ENCODE results near the gene ALK.
A peak's percentile ranks its signal among the peaks of the same experiment; 100 is the strongest.

Gene ALK

DNA sequence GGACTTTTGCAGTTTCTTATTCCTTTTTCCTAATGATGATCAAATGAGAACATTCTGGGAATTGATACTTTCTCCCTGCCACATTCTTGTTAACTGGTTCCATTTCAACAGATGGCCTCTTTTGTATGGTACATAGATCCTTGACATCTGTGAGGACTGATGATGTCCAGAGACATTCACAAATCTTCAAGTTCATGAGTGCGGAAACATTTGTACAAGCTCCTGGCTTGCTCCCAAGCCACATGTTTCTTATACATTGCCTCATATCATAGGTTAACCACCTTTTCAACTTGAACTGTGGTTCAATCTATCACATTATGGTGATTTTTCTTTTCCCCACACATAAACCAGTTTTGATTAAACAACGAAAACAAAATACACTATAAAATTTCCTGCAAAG is 538.9 kb downstream of the ALK start:
- H3K27ac Mint-ChIP-seq: no peak overlapping the region
- H3K36me3 Mint-ChIP-seq: no peaks in the 10 kb centered on the region
- no peak overlapping the region for H3K4me3 Mint-ChIP-seq
- no peaks in the 10 kb centered on the region for H3K4me1 Mint-ChIP-seq
- no peaks in the 10 kb centered on the region for H3K9me3 Mint-ChIP-seq
- DNase-seq (ENCODE audit: low spot score in 2 of 2): no peak
- no peak for ATAC-seq

- ATAC-seq (no peak), DNase-seq (ENCODE audit: low spot score in 2 of 2) (no peak)
- no peak overlapping the region for H3K27ac Mint-ChIP-seq
- no peaks in the 10 kb centered on the region for H3K9me3 Mint-ChIP-seq
- no peaks in the 10 kb centered on the region for H3K4me1 Mint-ChIP-seq
- H3K36me3 Mint-ChIP-seq: no peaks in the 10 kb centered on the region
- H3K4me3 Mint-ChIP-seq: no peak overlapping the region
Measured at GRCh38 chr2:29377788-29378187, 543.6 kb downstream of the ALK start.

DNA sequence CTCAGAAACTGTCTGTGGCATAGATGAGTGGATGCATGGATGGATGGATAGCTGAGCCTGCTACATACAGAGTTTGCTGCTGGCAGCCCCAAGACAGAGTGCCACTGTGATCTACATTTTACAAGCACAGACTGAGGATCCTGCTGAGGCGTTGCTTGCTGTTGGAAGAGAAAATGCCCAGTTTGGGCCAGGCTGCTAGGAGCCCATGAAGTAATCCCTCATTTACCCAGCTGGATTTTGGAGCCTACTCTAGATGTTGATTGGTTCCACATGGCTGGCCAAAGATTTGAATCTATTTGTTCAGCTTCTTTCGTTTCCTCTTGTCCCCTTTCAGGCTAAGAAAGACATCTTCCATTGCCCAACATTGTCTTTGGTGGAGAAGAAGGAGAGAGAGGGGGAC is 544.8 kb downstream of the ALK start:
- DNase-seq (ENCODE audit: low spot score in 2 of 2) (no peak), ATAC-seq (no peak)
- Mint-ChIP-seq H3K27ac (no peak overlapping the region), H3K4me1 (no peaks in the 10 kb centered on the region), H3K4me3 (no peak overlapping the region), H3K36me3 (no peaks in the 10 kb centered on the region), H3K9me3 (no peaks in the 10 kb centered on the region)

GRCh38 chr2:29375843-29376242 is 545.5 kb downstream of the ALK start:
- Mint-ChIP-seq H3K4me1 (no peaks in the 10 kb centered on the region), H3K9me3 (no peaks in the 10 kb centered on the region), H3K27ac (no peak overlapping the region), H3K36me3 (no peaks in the 10 kb centered on the region), H3K4me3 (no peak overlapping the region)
- DNase-seq (ENCODE audit: low spot score in 2 of 2) (no peak), ATAC-seq (no peak)

- no peak overlapping the region for H3K27ac Mint-ChIP-seq
- DNase-seq (ENCODE audit: low spot score in 2 of 2) (no peak), ATAC-seq (no peak)
Measured at GRCh38 chr2:29374823-29375222, 546.6 kb downstream of the ALK start.

GRCh38 chr2:29373870-29374269 is 547.5 kb downstream of the ALK start:
- no peaks in the 10 kb centered on the region for H3K9me3 Mint-ChIP-seq
- ATAC-seq (no peak), DNase-seq (ENCODE audit: low spot score in 2 of 2) (no peak)
- H3K36me3 Mint-ChIP-seq: no peaks in the 10 kb centered on the region
- no peak overlapping the region for H3K4me3 Mint-ChIP-seq
- H3K4me1 Mint-ChIP-seq: no peaks in the 10 kb centered on the region
- H3K27ac Mint-ChIP-seq: no peak overlapping the region

More at GRCh38 chr2:29374823-29375222, 546.6 kb downstream of the ALK start:
- Mint-ChIP-seq H3K4me1 (no peaks in the 10 kb centered on the region), H3K9me3 (no peaks in the 10 kb centered on the region), H3K4me3 (no peak overlapping the region), H3K36me3 (no peaks in the 10 kb centered on the region)

- H3K36me3 Mint-ChIP-seq: no peaks in the 10 kb centered on the region
- no peaks in the 10 kb centered on the region for H3K9me3 Mint-ChIP-seq
- H3K27ac Mint-ChIP-seq: no peak overlapping the region
- ATAC-seq (no peak), DNase-seq (ENCODE audit: low spot score in 2 of 2) (no peak)
- no peak overlapping the region for H3K4me3 Mint-ChIP-seq
- H3K4me1 Mint-ChIP-seq: no peaks in the 10 kb centered on the region
Measured at GRCh38 chr2:29372185-29372584, 549.2 kb downstream of the ALK start.

- H3K4me3 Mint-ChIP-seq: no peak overlapping the region
Measured at GRCh38 chr2:29370581-29371125, 550.7 kb downstream of the ALK start.

GRCh38 chr2:29370173-29370572 is 551.2 kb downstream of the ALK start:
- ATAC-seq (peak; percentile 43), DNase-seq (ENCODE audit: low spot score in 2 of 2) (no peak)
- no peak overlapping the region for H3K4me3 Mint-ChIP-seq
- H3K9me3 Mint-ChIP-seq: no peaks in the 10 kb centered on the region
- H3K36me3 Mint-ChIP-seq: no peaks in the 10 kb centered on the region
- no peak overlapping the region for H3K27ac Mint-ChIP-seq
- no peaks in the 10 kb centered on the region for H3K4me1 Mint-ChIP-seq

More at GRCh38 chr2:29370581-29371125, 550.7 kb downstream of the ALK start:
- no peaks in the 10 kb centered on the region for H3K9me3 Mint-ChIP-seq
- no peaks in the 10 kb centered on the region for H3K36me3 Mint-ChIP-seq
- H3K4me1 Mint-ChIP-seq: no peaks in the 10 kb centered on the region
- ATAC-seq (no peak), DNase-seq (ENCODE audit: low spot score in 2 of 2) (no peak)
- H3K27ac Mint-ChIP-seq: no peak overlapping the region

GRCh38 chr2:29368659-29369040 is 552.7 kb downstream of the ALK start:
- H3K36me3 Mint-ChIP-seq: no peaks in the 10 kb centered on the region
- no peak overlapping the region for H3K4me3 Mint-ChIP-seq
- ATAC-seq: no peak
- no peak for DNase-seq (ENCODE audit: low spot score in 2 of 2)
- no peaks in the 10 kb centered on the region for H3K4me1 Mint-ChIP-seq
- no peak overlapping the region for H3K27ac Mint-ChIP-seq
- H3K9me3 Mint-ChIP-seq: no peaks in the 10 kb centered on the region

- Mint-ChIP-seq H3K4me3 (no peak overlapping the region), H3K4me1 (no peaks in the 10 kb centered on the region), H3K36me3 (no peaks in the 10 kb centered on the region), H3K27ac (no peak overlapping the region), H3K9me3 (no peaks in the 10 kb centered on the region)
- no peak for ATAC-seq
- no peak for DNase-seq (ENCODE audit: low spot score in 2 of 2)
Measured at GRCh38 chr2:29367986-29368658, 553.3 kb downstream of the ALK start.

DNA sequence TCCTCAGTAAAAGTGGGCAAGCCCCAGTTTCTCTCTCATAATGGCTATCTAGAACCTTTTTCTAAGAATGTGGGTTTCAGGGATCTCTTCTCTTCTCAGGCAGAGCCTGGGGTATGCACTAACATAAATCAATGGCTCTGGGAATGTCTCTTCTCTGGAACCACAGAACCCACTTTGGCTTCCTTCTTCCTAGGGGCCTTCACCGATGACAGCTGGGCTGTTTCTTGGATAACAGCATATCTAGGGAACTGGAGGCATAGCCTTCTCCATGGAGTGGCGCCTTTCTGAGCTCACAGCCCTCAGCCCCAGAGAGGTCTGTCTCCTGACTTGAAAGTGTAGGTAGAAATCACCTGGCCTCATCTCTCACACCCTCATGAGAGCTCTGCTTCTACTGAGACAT is 558.3 kb downstream of the ALK start:
- Mint-ChIP-seq H3K4me1 (no peaks in the 10 kb centered on the region), H3K36me3 (no peaks in the 10 kb centered on the region), H3K4me3 (no peak overlapping the region), H3K27ac (peak overlapping the region; percentile 23), H3K9me3 (no peaks in the 10 kb centered on the region)
- no peak for ATAC-seq
- DNase-seq (ENCODE audit: low spot score in 2 of 2): no peak

GRCh38 chr2:29361231-29361630 is 560.2 kb downstream of the ALK start:
- H3K4me1 Mint-ChIP-seq: no peaks in the 10 kb centered on the region
- DNase-seq (ENCODE audit: low spot score in 2 of 2): no peak
- H3K36me3 Mint-ChIP-seq: no peaks in the 10 kb centered on the region
- no peak overlapping the region for H3K27ac Mint-ChIP-seq
- no peaks in the 10 kb centered on the region for H3K9me3 Mint-ChIP-seq
- ATAC-seq: no peak
- H3K4me3 Mint-ChIP-seq: no peak overlapping the region

GRCh38 chr2:29360016-29360784 is 561.2 kb downstream of the ALK start:
- no peaks in the 10 kb centered on the region for H3K9me3 Mint-ChIP-seq
- no peaks in the 10 kb centered on the region for H3K4me1 Mint-ChIP-seq
- no peak for ATAC-seq
- no peaks in the 10 kb centered on the region for H3K36me3 Mint-ChIP-seq
- H3K4me3 Mint-ChIP-seq: no peak overlapping the region
- no peak for DNase-seq (ENCODE audit: low spot score in 2 of 2)
- H3K27ac Mint-ChIP-seq: no peak overlapping the region

DNA sequence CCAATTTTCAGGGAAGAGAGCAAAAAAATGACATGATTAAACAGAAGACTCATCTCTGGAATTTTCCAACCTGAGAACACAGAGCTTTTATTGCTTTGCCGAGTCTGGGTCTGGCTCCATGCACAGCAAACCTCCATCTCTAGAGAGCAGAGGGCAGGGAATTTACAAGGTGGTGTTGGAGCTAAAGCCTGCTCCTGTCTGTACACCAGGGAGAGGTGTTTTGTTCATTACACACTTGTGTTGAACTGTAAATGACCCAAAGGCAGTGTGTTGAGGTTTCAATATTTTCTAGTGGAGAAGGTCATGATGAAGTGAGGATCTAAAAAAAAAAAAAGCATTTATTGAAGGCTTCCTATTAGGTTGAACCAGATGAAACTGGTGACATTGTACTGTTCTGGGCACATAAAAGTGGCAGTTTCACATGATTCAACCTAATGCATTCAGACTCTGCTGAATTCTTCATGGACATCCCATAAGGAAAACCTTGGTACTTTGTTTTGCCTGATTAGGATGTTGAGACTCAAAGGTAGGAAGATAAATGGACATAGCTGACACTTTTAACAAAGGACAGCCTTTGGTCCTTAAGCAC is 567.9 kb downstream of the ALK start:
- Mint-ChIP-seq H3K4me1 (no peaks in the 10 kb centered on the region), H3K9me3 (no peaks in the 10 kb centered on the region), H3K27ac (no peak overlapping the region), H3K4me3 (no peak overlapping the region), H3K36me3 (no peaks in the 10 kb centered on the region)
- ATAC-seq: no peak
- no peak for DNase-seq (ENCODE audit: low spot score in 2 of 2)

Measured in stimulated activated effector memory CD8-positive, alpha-beta T cell treated with anti-CD3 and anti-CD28 coated beads, Interleukin-12 subunit alpha, Interleukin-12 subunit beta, amount 100 ng/mL, for 72 hours (primary cell).